ENCODE measurements around the gene EEPD1.

The EEPD1 gene

GRCh38 chr7:36261019-36261754 is 108.1 kb downstream of the EEPD1 start:
- DNase-seq (ENCODE audit: low spot score), result no peak

- DNase-seq (ENCODE audit: low spot score), result no peak
These were observed 109.4 kb downstream of the EEPD1 start for GRCh38 chr7:36262309-36263094.

GRCh38 chr7:36263095-36263484 is 110.0 kb downstream of the EEPD1 start:
- DNase-seq (ENCODE audit: low spot score), result no peak

GRCh38 chr7:36264123-36264801 is 111.2 kb downstream of the EEPD1 start:
- no peak for DNase-seq (ENCODE audit: low spot score)

- no peak for DNase-seq (ENCODE audit: low spot score)
These were observed 112.0 kb downstream of the EEPD1 start for GRCh38 chr7:36264913-36265516.

GRCh38 chr7:36265680-36266079 is 112.6 kb downstream of the EEPD1 start:
- no peak for DNase-seq (ENCODE audit: low spot score)

- no peak for DNase-seq (ENCODE audit: low spot score)
These were observed 113.1 kb downstream of the EEPD1 start for GRCh38 chr7:36266190-36266589.

- no peak for DNase-seq (ENCODE audit: low spot score)
These were observed 113.6 kb downstream of the EEPD1 start for GRCh38 chr7:36266683-36267082.

- DNase-seq (ENCODE audit: low spot score), result no peak
These were observed 119.1 kb downstream of the EEPD1 start for GRCh38 chr7:36272211-36272566.

- DNase-seq (ENCODE audit: low spot score), result no peak
These were observed 119.7 kb downstream of the EEPD1 start for GRCh38 chr7:36272567-36273269.

GRCh38 chr7:36273836-36274235 is 120.8 kb downstream of the EEPD1 start:
- no peak for DNase-seq (ENCODE audit: low spot score)

GRCh38 chr7:36275735-36276284 is 122.8 kb downstream of the EEPD1 start:
- no peak for DNase-seq (ENCODE audit: low spot score)

- DNase-seq (ENCODE audit: low spot score), result no peak
These were observed 123.6 kb downstream of the EEPD1 start for GRCh38 chr7:36276428-36277248.

- no peak for DNase-seq (ENCODE audit: low spot score)
These were observed 124.1 kb downstream of the EEPD1 start for GRCh38 chr7:36277249-36277542.

GRCh38 chr7:36278069-36278619 is 125.1 kb downstream of the EEPD1 start:
- no peak for DNase-seq (ENCODE audit: low spot score)

GRCh38 chr7:36278620-36279172 is 125.6 kb downstream of the EEPD1 start:
- no peak for DNase-seq (ENCODE audit: low spot score)

GRCh38 chr7:36279200-36279925 is 126.3 kb downstream of the EEPD1 start:
- DNase-seq (ENCODE audit: low spot score), result no peak

GRCh38 chr7:36279926-36280315 is 126.9 kb downstream of the EEPD1 start:
- DNase-seq (ENCODE audit: low spot score), result no peak
